DMS79 treated with DMSO at 0.1 percent for 48 hours (cell line): ENCODE data around the gene ATPAF1.
"Not testable (repeated sequence)": the region's sequence is repeated elsewhere in the genome, so short reads cannot be mapped to it uniquely, and the experiment has no call there.

Experiments
- DNase-seq: peaks from one replicate; lab custom pipeline; 2025; lab: John Stamatoyannopoulos, UW

Gene ATPAF1

DNA sequence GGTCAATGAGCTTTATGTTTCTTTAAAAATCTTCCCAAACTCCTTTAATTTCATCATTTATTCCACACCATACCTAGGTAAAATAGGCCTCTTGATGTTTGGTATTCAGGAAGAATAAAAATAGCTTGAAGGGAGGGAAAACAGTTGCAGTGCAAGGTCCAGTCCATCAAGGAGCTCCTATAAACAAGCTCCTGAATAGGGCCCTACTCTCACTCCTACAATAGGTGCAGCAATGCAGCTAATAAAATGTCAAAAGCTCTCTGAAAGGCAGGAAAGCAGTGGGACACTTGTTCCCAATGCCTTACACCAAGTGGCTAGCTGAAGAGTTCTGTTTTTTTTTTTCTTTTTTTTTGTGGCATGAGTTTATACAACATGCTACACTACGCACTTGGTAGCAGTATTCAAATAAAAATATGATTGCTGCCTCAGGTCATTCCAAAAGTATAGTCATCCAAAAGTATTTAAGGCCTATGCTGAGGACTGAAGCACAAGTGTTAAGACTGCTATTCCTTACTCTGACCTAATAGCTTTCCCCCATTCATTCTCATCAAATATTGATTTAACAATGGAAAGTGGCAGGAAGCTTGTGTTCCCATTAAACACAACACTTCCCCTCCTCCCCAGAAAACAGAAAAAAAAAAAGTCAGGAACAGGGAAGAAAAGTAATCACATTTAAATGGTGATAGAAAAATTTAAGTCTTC, 13.3 kb upstream of the ATPAF1 start:
- DNase-seq: no peak

DNA sequence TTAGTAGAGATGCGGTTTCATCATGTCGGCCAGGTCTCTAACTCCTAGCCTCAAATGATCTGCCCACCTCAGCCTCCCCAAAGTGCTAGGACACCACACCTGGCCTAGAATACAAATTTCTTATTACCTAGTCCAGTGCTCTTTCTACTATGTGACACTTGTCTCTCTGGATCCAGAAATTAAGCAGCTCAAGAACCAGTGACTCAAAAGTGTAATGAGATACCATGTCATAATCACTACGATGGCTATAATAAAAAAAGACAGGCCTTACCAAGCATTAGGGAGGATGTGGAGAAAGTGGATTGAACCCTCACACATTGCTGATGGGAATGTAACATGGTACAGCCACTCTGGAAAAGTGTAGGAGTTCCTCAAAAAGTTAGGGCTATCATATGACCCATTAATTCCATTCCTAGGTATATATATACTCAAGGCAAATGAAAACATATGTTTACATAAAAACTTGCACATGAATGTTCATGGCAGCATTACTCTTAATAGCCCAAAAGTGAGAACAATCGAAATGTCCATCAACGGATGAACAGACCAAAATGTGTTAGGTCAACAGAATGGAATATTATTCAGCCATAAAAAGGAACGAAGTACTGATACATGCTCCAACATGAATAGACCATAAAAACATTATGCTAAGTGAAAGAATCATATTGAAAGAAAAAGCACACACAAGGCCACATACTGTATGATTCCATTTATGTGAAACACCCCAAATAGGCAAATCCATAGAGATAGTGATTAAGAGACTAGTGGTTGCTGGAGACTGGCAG, 11.8 kb upstream of the ATPAF1 start:
- DNase-seq: no peak

DNA sequence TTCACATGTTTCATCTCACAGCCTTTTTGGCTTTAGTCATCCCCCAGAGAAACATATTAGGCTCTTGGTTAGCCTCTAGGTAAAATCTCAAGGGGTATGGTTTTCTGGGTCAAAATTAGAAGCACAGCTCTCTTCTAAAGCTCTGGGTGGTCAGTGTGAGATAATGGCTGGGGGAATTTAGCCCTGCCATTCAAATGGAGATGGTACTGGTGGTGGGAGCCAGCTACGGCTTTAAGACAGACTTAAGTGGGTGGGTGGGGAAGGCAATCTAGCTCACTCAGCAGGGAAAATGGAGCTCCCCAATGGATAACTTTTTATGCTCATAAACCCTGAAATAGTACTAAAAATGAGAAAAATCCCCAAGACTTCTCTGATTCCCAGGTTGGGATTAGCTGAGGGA, 9.2 kb upstream of the ATPAF1 start:
- DNase-seq: no peak

DNA sequence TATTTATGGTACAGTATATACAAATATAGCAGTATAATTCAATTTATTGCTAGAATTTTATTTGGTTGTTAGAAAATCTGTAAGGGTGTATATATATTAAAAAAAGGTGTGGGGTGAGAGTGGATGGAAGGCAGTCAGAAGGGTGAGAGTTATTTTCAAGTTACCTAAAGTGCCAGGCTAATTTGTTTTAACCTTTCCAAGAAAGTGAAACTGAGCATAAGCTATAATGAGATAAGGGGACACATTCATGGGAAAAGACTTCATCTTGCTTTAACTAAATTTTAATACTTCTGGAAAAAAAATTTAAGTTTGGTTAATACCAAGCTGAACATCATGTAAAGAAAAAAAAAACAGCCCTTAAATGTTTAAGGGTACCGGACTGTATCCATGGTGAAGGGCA, 8.4 kb upstream of the ATPAF1 start:
- DNase-seq: no peak

DNA sequence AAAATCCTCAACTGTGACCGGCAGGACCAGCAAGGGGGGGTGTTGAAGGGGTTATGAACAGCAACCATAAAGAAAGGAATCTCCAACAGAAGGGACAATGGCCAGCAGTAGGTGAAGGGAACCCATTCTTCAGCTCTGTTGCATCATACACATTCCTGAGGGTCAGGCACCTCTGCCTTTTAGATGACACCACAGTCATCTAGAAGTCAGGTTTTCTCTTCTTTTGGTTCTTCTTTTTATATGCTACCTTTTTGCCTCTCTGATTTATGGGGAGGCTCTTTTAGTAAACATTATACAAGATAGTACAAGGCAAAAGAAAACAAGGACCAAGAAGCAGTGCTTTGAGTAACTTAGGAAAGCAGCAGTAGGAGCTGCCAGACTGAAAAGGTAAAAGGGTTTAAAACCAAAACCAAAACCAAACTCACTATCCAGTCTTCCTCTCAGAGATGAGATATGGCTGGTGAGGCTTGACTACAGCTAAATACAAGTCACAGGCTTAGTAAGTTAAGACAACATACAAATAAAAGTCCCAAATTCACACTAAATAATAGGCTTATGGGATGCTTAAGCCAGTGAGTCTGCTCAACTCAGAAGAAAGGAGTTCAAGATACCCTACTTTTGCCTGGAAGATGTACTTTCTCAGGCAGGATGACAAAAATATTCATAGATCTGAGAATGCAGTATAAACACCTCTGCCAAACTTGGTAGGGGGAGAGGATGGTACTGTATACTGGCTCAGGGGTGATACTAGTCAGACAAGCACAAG, 7.6 kb upstream of the ATPAF1 start:
- DNase-seq: no peak

DNA sequence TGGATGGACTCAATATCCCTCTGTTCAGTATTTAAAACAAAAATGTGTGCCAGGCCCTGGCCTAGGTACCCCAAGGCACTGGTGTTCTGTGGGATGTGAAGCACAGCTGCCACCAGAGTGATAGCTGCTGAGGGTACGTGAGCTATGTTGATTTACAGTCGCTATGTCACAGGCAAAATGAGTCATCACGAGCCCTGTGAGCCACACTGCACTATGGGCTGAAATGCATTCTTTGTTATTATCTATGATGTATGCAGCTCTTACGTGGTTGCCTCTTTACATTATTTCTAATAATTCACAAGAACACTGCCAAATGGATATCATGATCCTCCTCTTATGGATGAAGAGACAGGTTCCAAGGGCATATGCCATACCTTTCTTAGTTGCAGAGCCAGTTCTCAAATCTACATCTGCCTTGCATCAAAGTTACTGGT, 5.6 kb upstream of the ATPAF1 start:
- DNase-seq: no peak

DNA sequence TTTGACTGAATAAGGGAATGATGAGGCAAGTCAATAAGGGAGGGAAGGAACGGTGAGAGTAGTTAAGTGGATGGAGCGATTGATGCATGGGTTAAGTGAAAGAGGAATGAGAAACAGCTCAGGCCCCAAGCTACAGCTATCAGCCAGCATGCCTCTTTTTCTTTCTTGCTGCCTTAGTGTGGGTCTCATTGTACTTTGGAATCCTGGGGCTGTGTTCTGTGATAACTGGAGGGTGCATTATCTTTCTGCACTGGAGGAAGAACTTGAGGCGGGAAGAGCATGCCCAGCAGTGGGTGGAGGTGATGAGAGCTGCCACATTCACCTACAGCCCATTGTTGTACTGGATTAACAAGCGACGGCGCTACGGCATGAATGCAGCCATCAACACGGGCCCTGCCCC, 4.5 kb upstream of the ATPAF1 start:
- no peak for DNase-seq

DNA sequence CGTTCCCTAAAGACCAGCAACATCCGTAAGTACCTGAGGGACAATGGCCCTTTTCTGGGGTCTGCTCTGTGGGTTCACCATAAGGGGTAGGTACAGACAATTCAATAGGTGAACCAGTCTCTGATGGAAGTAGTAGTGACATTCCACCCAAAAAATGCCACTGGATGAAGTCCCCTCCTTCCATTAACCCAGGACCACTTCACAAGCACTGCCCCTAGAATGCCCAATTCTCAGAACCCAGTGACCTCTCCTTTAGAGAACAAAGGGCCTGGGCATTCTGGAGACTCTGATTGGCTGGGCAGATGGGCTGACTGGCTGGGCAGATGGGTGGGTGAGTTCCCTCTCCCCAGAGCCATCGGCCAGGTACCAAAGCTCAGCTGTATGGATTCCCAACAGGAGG, 3.4 kb upstream of the ATPAF1 start, which contains the start of gene TEX38:
TSS of gene TEX38 (plus strand) at position 301 of the 400 bp plus-strand sequence. CDS start at position 382, 81 bp downstream.
- no peak for DNase-seq

DNA sequence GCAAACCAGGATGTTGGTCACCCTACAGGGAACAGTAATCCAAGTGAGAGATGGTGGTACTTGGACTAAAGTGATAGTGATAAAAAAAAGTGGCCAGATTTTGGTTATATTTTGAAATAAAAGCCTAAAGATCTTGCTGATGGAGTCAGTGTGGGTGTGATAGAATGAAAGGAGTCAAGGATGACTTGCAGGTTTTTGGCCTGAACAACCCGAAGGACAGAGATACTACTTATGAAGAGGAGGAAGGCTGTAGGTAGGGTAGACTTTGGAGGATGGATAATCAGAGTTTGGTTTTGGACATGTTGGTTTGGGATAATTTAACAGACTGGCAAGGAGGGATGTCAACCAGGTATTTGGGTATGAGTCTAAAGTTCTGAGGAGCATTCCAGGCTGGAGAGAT, 2.0 kb upstream of the ATPAF1 start:
- no peak for DNase-seq

DNA sequence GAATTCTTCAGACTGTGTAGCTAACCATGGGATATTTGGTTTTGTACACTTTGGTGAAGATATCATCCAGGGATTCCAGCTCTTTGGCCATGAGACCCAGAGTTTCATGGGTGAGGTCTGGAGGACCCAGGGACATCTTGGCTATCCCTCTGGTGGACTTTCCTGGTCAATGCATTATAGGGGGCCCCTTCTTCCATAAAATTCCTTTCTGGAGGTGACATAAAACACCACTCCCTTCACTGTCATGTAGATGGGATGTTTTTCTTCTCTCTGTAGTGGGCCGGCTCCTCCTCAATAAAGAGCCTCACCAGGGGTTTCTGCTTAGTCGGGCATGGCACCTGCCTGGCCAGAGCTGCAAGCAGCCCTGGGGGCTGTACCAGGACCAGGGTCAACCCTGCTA, 2.2 kb downstream of the ATPAF1 start:
- DNase-seq: no peak

DNA sequence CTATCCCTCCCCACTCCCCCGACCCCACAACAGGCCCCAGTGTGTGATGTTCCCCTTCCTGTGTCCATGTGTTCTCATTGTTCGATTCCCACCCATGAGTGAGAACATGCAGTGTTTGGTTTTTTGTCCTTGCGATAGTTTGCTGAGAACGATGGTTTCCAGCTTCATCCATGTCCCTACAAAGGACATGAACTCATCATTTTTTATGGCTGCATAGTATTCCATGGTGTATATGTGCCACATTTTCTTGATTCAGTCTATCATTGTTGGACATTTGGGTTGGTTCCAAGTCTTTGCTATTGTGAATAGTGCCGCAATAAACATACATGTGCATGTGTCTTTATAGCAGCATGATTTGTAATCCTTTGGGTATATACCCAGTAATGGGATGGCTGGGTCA, 5.2 kb downstream of the ATPAF1 start:
- DNase-seq: not testable (repeated sequence)

DNA sequence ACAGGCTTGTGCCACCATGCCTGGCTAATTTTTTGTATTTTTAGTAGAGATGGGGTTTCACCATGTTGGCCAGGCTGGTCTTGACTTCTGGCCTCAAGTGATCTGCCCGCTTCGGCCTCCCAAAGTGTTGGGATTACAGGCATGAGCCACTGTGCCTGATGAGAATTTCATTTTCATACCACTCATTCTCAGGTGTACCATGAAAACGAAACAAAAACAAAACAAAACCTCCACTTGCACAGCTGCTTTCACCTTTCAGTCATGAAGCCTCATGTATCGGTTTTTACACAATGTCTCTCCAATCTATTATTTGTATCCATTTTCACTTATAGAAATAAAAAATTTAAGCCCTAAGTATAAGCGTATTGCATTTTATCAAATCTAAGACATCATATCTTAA, 8.0 kb downstream of the ATPAF1 start:
- DNase-seq: not testable (repeated sequence)

DNA sequence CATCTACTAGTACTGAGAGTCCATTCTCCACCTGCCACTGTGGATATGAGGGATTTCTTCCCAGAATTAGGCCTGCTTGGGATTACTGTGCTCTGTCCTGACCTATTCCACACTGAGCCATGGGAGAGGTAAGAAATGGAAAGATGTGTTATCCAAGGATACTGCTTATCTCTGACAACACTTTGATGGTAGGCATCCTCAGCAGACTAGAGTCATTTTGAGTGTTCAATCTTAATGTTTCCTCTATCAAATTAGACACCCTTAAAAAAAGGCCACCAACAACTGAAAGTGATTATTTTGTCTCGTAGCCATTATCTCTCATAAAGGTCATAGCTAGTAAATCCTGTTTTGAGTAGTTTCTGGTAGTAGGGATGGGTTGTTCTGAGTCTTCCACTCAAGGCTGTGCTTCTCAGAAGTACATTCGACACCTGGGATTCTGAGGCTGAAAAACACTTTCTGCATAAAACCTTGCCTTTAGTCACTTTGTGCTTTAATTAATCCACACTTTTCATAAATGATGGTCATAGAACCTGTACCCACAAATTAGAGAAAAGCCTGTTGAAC, 8.8 kb downstream of the ATPAF1 start:
- DNase-seq: no peak

DNA sequence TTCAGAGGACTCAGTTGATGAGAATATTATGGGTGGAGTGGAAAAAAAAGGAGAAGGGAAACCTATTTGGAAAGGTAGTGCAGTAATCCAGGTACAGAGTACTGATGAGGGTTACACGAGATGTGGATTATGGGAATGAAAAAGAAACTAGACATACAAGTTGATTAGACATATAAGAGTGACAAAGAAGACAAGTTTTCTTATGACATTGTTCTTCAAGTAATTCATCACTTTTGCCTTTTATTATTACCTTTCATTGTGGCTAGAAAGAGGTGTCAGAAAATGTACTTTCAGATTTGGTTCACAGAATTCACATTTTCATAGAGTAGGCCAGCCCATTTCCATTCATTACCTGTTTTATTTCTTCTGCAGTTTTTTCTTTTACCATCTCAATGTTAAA, 10.4 kb downstream of the ATPAF1 start:
- DNase-seq: no peak

DNA sequence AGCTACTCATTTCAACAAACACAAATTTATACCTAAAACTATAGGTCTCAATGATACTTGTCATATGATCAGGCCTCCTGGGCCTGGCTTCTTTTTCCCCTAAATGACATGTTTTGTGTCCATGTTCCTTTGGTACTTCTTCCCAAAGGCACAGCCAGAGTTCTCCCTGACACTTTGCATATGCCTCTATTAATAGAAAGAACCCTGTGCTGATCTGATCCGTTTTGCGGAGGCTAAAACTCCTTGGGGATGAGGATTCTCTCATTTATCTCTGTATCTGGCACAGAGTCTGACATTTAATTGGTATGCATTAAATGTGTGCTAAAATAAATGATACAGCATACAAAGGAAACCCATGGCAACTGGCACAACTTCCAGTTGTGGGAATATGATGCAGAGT, 11.5 kb downstream of the ATPAF1 start:
- no peak for DNase-seq

DNA sequence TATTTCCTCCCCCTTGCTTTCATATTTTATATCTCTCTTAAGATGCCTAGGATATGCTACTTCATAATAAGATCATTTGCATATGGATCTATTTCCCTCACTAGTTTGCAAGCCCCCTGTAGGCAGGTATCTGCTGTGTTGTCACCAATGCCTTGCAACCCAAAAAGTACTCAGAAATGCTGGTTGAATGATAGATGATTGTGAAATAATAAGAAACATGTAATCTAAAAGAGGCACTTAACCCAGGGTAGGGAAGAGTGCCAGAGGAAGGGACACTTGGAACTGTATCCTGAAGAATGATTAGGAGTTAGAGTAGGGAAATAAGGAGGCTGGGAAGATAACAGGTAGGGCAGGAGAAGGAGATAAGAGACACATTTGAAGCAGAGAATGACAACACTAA, 12.3 kb downstream of the ATPAF1 start:
- DNase-seq: no peak

DNA sequence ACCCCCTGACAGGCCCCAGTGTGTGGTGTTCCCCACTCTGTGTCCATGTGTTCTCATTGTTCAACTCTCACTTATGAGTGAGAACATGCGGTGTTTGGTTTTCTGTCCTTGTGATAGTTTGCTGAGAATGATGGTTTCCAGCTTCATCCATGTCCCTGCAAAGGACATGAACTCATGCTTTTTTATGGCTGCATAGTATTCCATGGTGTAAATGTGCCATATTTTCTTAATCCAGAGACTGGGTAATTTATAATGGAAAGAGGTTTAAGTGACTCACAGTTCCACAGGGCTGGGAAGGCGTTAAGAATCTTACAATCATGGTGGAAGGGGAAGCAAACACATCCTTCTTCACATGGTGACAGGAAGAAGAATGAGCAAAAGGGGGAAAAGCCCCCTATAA, 13.5 kb downstream of the ATPAF1 start:
- DNase-seq: not testable (repeated sequence)

DNA sequence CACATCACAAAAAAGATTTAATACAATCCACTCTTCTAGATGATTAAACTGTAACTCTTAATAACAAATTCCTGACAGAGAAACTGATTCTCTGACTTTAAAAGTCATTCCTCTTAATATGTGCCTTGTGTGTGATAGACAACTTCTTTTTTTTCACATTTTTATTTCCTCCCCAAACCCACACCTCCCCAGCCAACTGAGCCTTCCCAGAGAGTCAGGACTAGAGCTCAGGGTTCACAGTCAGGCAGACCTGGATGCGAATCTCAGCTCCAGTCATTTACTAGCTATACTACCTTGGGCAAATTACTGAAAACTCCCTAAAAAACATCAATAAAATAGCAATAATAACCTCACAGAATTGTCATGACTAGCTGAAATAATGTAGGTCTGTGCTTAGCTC, 14.2 kb downstream of the ATPAF1 start:
- DNase-seq: no peak

DNA sequence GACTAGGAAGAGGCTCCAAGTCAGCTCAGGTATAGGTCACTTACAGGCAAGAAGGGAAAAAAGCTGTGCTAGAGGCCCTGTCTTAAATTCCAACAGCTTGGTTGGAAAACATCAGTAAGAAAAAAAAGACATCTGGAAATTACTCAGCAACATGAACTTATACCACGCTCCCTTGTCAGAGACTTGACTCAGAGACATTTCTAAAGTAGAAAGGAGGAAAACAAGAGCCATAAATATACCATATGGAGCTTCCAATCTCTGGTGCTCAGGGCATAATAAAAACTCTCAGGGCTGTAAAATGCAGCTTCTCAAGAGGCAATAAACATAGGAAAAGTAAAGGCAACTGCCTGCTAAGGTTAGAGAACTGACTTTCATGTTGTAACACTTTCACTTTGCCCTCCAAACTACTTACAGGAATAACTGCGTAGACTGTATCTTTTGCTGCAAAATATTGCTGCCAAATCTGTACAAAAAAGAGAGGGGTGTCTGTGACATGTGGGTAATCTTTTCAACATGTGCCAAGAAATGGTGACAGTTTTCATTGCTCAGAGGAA, 14.7 kb downstream of the ATPAF1 start:
- peak; percentile 6 for DNase-seq

DNA sequence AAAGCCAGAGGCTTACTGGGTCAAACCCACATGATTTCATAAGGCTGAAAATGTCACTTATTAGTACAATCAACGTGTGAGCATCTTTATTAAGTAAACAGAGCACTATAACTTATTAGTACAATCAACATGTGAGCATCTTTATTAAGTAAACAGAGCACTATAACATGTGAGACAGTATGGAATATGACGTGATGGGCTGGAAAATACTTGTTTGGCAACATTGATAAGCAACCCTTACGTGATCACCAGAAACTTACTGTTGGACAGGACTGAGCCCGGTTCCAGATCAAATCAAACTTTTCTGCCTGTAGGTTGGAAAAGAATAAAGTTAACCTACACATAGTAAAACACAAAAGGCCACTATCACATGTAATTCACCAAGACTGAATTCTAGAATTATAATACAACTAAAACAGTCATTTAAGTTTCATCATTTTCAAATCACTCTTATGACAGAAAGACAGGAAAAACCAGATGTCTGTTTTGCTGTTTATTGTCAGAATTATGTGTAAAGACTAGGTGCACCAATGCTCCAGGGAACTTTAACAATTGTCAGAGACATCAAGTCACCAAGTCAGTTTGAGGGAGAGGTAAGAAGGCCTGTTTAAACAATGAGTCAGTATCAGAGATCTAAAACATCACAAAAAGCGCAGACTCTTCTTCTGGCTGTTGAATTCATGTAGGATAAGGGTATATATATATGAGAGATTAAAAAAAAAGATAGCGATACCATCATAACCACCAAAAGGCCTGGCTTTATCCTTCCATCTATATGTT, 15.7 kb downstream of the ATPAF1 start:
- no peak for DNase-seq

DNA sequence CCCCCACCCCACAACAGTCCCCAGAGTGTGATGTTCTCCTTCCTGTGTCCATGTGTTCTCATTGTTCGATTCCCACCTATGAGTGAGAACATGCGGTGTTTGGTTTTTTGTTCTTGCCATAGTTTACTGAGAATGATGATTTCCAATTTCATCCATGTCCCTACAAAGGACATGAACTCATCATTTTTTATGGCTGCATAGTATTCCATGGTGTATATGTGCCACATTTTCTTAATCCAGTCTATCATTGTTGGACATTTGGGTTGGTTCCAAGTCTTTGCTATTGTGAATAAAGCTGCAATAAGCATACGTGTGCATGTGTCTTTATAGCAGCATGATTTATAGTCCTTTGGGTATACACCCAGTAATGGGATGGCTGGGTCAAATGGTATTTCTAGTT, 17.0 kb downstream of the ATPAF1 start:
- not testable (repeated sequence) for DNase-seq
